NCI-H226 (cell line): ENCODE measurements around the gene FANCG.
A peak's percentile ranks its signal among the peaks of the same experiment; 100 is the strongest.

Experiments
- DNase-seq: peaks from one replicate; pipeline ENCODE4 v3.0.0-alpha.2; 2015

Gene FANCG

DNA sequence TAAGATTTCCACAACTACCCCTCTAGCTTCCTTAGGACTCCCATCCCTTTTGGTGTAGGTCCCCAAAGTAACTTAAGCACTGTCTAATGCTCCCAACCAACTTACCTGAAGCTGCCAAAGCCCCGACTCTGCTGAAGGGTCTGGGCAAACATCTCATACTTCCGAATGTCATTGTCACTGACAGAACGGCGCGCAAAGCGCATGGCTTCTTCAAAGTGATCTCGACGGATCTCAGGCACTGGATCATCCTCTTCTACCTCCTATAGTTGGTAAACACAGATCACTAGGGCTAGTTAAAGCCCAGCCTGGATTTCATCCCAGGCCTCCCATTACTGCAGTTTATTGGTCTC is 22.5 kb downstream of the FANCG start:
- no peak for DNase-seq

GRCh38 chr9:35056571-35057270 is 23.0 kb downstream of the FANCG start:
- DNase-seq: no peak

DNA sequence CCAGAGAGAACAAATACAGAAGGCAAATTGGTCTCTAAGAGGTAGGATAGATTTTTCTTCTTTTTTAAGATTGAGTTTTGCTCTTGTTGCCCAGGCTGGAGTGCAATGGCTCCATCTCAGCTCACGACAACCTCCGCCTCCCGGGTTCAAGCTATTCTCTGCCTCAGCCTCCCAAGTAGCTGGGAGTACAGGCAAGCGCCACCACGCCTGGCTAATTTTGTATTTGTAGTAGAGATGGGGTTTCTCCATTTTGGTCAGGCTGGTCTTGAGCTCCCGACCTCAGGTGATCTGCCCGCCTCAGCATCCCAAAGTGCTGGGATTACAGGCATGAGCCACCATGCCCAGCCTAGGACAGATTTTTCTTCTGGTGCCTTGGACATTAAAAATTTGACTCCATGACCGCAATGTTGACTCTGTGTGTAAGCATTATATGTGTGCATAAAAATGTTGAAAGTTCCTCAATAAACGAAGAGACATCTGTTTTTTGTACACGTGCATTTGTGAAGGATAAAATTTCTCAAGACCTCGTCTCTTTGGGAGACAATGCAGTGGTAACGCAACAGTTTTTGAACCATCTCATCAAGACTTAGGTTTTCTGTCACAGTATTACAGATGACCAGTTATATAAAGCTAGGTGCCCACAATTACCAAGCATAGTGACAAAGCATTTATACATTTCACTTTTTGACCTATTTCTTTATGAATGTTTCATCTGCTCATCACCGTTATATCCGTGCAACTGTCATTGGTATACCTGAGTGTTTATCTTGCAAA is 24.7 kb downstream of the FANCG start:
- no peak for DNase-seq

DNA sequence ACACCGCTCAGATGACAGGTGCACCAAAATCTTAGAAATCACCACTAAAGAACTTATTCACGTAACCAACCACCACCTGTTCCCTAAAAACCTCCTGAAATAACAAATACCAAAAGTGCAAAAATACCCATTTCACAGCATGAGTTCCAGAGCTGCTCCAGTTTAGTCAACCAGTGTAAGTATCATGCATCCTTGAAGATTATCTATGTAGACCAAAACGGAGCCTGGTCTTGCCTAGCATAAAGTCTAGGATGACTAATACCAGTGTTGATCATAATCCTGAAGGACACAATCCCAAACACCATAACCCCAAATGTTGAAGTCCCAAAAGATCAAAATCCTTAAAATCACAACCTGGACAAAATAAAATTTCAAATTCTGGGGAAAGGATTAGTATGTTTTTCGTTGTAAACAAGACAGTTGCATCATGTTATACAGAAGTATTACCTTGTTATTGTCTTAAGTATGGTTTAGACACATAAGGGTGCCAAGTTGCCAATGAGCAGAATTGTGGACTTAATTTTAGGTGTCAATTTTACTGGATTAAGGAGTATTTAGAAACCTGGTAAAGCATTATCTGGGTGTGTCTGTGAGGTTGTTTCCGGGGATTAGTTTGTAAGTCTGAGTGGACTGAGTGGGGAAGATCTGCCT is 25.4 kb downstream of the FANCG start:
- DNase-seq: no peak

DNA sequence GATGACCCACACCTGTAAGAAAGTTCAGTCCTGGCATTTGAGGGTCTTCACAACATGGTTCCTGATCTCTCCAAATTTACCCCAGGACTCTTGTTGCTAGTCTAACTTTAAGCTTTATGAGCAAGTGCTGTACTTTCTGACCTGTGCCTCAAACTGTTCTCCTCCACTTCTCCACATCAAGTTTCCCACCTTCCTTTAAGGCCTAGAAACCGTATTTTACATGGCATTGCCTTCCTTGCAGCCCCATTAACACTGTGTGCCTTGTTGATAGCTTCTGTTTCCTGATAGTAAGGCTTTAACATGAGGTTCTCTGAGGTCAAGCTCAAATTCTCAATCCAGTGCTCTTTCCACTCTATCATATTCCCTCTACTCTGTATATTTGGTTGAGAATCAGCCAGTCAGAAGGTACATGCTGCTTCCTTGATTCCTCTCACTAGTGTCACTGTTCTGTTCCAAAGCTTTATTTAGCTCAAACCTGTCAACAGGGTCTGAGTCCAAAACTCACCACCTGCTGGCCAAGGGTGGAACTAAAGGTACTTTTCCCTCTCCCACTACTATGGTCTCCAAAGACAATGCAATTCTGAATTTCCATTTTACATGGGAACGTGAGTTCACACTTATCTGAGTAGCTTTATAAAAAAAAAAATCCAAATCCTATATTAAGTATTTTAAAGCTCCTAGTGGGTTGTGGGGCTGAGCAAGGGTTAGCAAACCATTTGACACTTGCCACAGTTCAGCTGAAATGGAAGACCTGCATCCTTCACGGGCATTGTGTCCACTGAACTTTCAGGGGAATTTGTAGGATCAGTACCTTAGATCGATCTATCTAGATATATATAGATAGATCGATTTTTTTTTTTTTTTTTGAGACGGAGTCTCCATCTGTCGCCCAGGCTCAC is 28.4 kb downstream of the FANCG start:
- DNase-seq: no peak

- DNase-seq: peak; percentile 16
Measured at GRCh38 chr9:35048511-35048910, 31.2 kb downstream of the FANCG start.

GRCh38 chr9:35044071-35044470 is 35.7 kb downstream of the FANCG start:
- no peak for DNase-seq

GRCh38 chr9:35042891-35043545 is 36.7 kb downstream of the FANCG start:
- DNase-seq: no peak

GRCh38 chr9:35042081-35042604 is 37.6 kb downstream of the FANCG start:
- peak; percentile 53 for DNase-seq

DNA sequence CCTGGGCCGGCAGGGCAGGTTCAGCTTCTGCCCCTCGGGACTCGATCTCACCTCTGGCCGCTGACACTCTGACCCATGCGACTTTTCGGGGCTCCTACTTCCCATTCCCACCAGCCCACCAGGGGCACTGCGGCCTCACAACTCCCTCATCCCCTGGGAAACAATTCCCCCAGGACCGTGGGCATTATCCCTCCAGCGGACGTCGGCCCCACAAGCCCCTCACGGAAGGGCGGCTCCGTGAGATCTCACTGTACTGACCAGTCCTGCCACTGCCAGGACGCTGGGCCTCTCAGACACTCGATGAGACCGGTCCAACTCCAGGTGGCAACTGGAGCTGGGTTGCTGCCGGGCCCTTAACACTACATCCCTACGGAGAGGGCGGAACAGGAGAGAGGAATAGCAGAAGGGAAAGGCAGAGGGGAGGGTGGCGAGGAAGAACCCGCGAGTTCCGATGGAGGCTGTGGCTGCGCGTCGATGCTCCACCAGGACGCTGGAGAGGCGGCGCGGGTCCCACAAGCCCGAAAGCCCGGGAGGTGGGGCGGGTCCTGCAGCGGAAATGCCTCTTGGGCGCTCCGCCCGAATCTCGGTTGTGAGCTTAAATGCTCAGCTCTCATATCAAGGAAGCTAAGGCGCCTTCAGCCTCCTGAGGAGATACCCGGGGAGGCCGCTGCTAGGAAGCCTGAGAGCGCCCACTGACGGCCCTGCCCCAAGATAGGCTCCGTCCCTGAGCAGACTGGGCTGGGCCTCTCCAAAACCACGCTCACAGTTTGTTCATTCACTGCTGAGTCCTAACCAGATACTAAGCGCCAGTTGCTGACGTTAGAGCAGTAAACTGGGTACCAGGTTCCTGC is 43.7 kb downstream of the FANCG start:
- DNase-seq: no peak

DNA sequence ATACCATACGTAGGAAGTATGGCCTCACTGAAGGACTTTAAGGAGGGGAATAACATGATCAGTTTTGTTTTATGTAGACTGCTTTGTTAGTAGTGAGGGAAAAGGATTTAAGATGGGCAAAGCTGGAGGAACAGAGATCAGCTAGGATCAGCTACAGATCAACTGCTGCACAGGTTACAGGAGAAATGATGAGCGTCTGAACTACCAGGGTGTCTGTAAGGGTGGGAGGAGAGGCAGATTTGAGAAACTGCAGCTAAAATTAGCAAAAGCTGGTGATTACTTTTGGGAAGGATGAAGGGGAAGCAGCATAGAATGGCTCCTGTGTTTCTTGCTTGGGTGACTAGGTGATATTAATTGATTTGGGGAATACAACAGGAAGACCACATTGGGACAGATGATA is 46.6 kb downstream of the FANCG start:
- no peak for DNase-seq

DNA sequence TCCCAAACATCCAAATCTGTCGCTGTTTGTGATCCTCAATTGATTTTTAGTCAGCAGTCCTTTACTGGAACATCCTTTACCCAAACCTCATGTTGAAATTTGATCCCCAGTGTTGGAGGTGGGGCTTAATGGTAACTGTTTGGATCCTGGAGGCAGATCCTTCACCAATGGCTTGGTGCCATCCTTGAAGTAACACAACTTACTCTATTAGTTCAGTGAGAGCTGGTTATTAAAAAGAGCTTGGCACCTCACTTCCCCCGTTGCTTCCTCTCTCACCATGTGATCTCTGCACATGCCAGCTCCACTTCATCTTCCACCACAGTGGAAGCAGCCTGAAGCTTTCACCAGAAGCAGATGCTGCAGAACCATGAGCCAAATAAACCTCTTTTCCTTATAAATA is 49.9 kb downstream of the FANCG start:
- DNase-seq: no peak

DNA sequence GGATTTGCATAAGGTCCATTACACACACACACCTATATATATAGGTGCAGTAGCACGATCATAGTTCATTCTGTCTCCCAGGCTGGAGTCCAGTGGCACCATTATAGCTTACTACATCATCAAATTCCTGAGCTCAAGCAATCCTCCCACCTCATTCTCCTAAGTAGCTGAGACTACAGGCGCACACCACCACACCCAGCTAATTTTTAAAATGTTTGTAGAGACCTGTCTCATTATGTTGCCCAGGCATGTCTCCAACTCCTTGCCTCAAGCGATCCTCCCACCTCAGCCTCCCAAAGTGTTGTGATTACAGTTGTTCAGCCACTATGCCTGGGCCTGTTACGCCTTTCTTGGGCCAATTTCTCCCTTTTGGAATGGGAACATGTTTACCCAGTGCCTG is 50.5 kb downstream of the FANCG start:
- peak; percentile 22 for DNase-seq

GRCh38 chr9:35028341-35028740 is 51.4 kb downstream of the FANCG start:
- no peak for DNase-seq

DNA sequence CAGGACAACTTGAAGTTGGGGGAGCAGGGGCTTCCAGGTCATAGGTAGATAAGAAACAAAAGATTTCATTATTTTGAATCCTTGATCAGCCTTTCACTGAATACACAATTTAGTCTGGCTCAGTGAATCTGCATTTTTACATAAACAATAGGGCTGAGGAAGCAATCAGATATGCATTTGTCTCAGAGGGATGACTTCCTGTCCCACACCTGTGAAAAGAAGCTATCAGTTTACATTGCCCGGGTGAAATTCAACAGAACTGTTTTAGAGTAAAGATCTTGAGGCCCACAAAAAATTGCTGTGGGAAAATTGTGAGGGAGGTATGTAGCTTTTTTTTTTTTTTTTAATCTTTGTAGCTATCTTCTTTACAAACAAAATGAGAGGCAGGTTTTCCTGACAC is 51.9 kb downstream of the FANCG start:
- no peak for DNase-seq

DNA sequence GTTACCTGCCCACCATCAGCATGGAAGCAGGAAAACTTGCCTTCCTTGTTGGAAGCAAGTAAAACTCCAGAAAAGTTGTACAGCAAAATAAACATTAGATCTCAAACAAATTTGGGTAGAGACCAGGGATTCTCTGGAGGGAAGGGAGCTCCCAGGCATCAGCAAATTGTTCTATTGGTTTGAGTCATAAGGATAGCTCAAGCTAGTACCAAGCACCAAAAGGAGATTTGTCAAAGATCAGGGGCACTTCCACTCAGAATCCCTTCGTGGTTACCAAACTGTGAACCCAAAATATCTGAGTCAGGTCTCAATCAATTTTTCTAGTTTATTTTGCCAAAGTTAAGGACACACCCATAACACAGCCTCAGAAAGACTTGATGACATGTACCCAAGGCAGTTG is 52.4 kb downstream of the FANCG start:
- peak; percentile 28 for DNase-seq

DNA sequence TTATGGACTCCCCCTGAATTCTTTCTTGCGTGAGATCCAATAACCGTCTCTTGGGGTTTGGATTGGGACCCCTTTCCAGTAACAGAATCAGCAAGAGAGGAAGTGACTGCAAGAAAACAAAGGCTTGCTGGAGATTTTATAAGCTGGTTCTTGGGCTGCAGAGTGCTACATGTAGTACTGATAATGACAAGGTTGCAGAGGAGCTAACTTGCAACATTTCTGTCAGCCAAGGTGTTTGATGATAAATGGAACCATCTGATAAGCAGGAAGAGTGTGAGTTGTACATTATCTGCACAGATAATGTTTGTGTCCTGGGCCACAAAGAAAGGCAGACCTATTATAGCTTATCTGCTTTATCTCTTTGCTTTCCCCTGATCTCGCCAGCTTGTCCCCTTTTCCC is 53.1 kb downstream of the FANCG start:
- DNase-seq: no peak
